ENCODE data around the gene LHX6. TPM values are rescaled to one million over a fixed set of nuclear protein-coding genes. Genes with fewer than 3 reads are reported as not detected.

Gene LHX6
- total and polyA plus RNA-seq, 9 of the 15 experiments (the other 6 are each of a cell fraction or from before 2014, with no cell fraction given), result 2.8 to 16.3 (median 7.9) TPM

DNA sequence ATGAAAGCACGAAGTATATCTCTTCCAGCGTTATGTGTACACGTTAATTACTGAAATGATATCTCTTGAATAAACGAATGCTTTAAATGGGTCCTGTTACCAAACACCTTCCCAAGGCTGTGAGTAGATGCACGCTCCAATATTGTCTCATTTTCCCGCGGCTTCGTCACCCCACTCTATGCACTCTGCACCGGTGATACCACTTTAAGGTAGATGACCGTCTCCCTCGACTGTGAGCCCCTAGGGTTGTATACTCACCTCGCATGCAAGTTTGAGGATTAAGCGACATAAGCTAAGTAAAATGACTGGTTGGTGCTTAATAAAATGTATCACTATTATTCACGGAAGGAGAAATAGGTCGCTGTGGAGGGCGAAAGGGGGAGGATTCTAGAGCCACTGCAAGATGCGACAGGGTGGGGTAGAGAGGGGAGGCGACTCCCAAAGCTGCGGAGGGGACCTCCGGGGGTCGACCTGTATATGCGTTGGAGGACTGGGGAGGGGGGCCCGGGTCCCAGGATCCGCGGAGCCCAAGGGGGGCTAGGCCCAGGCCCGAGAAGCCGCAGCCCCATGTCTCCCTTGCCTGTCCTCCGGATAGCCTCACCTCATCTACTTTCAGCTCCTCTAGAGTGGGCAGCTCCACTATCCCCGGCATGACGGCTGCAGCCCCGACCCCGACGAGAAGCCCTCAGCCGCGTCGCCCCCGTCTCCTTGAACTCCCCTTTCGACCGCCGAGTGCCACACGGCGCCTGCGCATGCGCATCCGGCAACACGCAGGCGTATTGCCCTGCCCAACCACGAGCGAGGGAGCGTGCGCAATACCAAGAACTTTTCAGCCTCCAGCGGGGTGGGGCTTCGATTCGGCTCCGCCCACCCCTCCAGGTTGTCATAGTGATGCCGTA is 69.5 kb downstream of the LHX6 start, which contains the start of the genes MORN5 and NDUFA8 (continued):
- TF ChIP-seq SMARCA4 (IDR thresholded peaks at IDR 0.05), result 0 out of 2 replicates have a peak, but pooled peaks have one; percentile 10
- no peak for TF ChIP-seq MTF1 (CRISPR knock-in tag; IDR thresholded peaks at IDR 0.05; ENCODE audit: borderline replicate concordance)
- no peak for TF ChIP-seq PRMT5 (CRISPR knock-in tag; IDR thresholded peaks at IDR 0.05)
- TF ChIP-seq POLR2A (conservative IDR thresholded peaks at IDR 0.05), result peak; percentile 93
- no peak for TF ChIP-seq RHOXF2B (CRISPR knock-in tag; conservative IDR thresholded peaks at IDR 0.05)
- no peak for TF ChIP-seq ATF1 (CRISPR knock-in tag; IDR thresholded peaks at IDR 0.05)
- TF ChIP-seq ATF1 (tag; IDR thresholded peaks at IDR 0.05), result peak; percentile 53
- no peak for TF ChIP-seq TCF7 (IDR thresholded peaks at IDR 0.05; ENCODE audit: borderline replicate concordance)
- TF ChIP-seq POLR2B (IDR thresholded peaks at IDR 0.05; ENCODE audit: low read depth, partially characterized antibody), result peak; percentile 95
- TF ChIP-seq MLLT1 (IDR thresholded peaks at IDR 0.05), result no peak
- no peak for TF ChIP-seq ELF4 (CRISPR knock-in tag; IDR thresholded peaks at IDR 0.05)
- TF ChIP-seq, protein P1, sequence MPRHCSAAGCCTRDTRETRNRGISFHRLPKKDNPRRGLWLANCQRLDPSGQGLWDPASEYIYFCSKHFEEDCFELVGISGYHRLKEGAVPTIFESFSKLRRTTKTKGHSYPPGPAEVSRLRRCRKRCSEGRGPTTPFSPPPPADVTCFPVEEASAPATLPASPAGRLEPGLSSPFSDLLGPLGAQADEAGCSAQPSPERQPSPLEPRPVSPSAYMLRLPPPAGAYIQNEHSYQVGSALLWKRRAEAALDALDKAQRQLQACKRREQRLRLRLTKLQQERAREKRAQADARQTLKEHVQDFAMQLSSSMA (CRISPR knock-in tag; IDR thresholded peaks at IDR 0.05), result no peak
- no peak for TF ChIP-seq BCOR (IDR thresholded peaks at IDR 0.05)
- peak; percentile 99 for TF ChIP-seq ZBTB2 (IDR thresholded peaks at IDR 0.05)
- TF ChIP-seq ELF1 (tag; IDR thresholded peaks at IDR 0.05), result no peak
- no peak for TF ChIP-seq ZNF639 (CRISPR knock-in tag; conservative IDR thresholded peaks at IDR 0.05 in 1 of 2, IDR thresholded peaks at IDR 0.05 in 1 of 2)
- TF ChIP-seq, protein P2, sequence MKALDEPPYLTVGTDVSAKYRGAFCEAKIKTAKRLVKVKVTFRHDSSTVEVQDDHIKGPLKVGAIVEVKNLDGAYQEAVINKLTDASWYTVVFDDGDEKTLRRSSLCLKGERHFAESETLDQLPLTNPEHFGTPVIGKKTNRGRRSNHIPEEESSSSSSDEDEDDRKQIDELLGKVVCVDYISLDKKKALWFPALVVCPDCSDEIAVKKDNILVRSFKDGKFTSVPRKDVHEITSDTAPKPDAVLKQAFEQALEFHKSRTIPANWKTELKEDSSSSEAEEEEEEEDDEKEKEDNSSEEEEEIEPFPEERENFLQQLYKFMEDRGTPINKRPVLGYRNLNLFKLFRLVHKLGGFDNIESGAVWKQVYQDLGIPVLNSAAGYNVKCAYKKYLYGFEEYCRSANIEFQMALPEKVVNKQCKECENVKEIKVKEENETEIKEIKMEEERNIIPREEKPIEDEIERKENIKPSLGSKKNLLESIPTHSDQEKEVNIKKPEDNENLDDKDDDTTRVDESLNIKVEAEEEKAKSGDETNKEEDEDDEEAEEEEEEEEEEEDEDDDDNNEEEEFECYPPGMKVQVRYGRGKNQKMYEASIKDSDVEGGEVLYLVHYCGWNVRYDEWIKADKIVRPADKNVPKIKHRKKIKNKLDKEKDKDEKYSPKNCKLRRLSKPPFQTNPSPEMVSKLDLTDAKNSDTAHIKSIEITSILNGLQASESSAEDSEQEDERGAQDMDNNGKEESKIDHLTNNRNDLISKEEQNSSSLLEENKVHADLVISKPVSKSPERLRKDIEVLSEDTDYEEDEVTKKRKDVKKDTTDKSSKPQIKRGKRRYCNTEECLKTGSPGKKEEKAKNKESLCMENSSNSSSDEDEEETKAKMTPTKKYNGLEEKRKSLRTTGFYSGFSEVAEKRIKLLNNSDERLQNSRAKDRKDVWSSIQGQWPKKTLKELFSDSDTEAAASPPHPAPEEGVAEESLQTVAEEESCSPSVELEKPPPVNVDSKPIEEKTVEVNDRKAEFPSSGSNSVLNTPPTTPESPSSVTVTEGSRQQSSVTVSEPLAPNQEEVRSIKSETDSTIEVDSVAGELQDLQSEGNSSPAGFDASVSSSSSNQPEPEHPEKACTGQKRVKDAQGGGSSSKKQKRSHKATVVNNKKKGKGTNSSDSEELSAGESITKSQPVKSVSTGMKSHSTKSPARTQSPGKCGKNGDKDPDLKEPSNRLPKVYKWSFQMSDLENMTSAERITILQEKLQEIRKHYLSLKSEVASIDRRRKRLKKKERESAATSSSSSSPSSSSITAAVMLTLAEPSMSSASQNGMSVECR (CRISPR knock-in tag; IDR thresholded peaks at IDR 0.05), result 0 out of 2 replicates have a peak, but pooled peaks have one; percentile 25

All from K562 (cell line).